IPS-18a (cell line): Measurements from ENCODE around the gene NCAM1.

Experiments
- H3K27ac ChIP-seq: one replicate; pipeline ENCODE4 v1.5.1; 2013; ENCODE audit warnings: low read length
- H3K27me3 ChIP-seq: one replicate; pipeline ENCODE4 v1.6.1; 2013; ENCODE audit warnings: mild to moderate bottlenecking, low read length; ENCODE audit not compliant: control insufficient read depth, insufficient read depth
- H3K36me3 ChIP-seq: one replicate; pipeline ENCODE4 v1.6.1; 2013; ENCODE audit warnings: low read depth, low read length; ENCODE audit not compliant: control insufficient read depth
- H3K4me1 ChIP-seq: one replicate; pipeline ENCODE4 v1.6.1; 2013; ENCODE audit warnings: low read depth, low read length; ENCODE audit not compliant: control insufficient read depth
- H3K4me3 ChIP-seq: one replicate; pipeline ENCODE4 v1.5.1; 2013; ENCODE audit warnings: low read length
- H3K9ac ChIP-seq: one replicate; pipeline ENCODE4 v1.6.1; 2013; ENCODE audit warnings: mild to moderate bottlenecking, low read length, moderate library complexity
- H3K9me3 ChIP-seq: one replicate; pipeline ENCODE4 v1.6.1; 2013; ENCODE audit warnings: low read depth, low read length; ENCODE audit not compliant: control insufficient read depth

NCAM1 gene

GRCh38 chr11:113179181-113179704, 218.0 kb downstream of the NCAM1 start:
- H3K9me3 ChIP-seq: no peaks in the 10 kb centered on the region
- no peaks in the 10 kb centered on the region for H3K27me3 ChIP-seq
- no peaks in the 10 kb centered on the region for H3K36me3 ChIP-seq
- peaks cover 14% of the 10 kb centered on the region for H3K4me1 ChIP-seq
- H3K4me3 ChIP-seq: no peak overlapping the region
- H3K9ac ChIP-seq: no peak overlapping the region
- no peak overlapping the region for H3K27ac ChIP-seq

GRCh38 chr11:113181094-113181493, 219.9 kb downstream of the NCAM1 start:
- H3K9ac ChIP-seq: no peak overlapping the region
- no peak overlapping the region for H3K4me3 ChIP-seq
- H3K36me3 ChIP-seq: no peaks in the 10 kb centered on the region
- no peaks in the 10 kb centered on the region for H3K9me3 ChIP-seq
- no peak overlapping the region for H3K27ac ChIP-seq
- peaks cover 14% of the 10 kb centered on the region for H3K4me1 ChIP-seq
- H3K27me3 ChIP-seq: no peaks in the 10 kb centered on the region

GRCh38 chr11:113182288-113182687, 221.1 kb downstream of the NCAM1 start:
- H3K27me3 ChIP-seq: no peaks in the 10 kb centered on the region
- H3K9ac ChIP-seq: no peak overlapping the region
- H3K4me1 ChIP-seq: peaks cover 14% of the 10 kb centered on the region
- H3K4me3 ChIP-seq: no peak overlapping the region
- H3K36me3 ChIP-seq: no peaks in the 10 kb centered on the region
- no peaks in the 10 kb centered on the region for H3K9me3 ChIP-seq
- H3K27ac ChIP-seq: no peak overlapping the region

GRCh38 chr11:113184498-113184897, 223.3 kb downstream of the NCAM1 start:
- peaks cover 1% of the 10 kb centered on the region for H3K4me1 ChIP-seq
- H3K9ac ChIP-seq: no peak overlapping the region
- H3K4me3 ChIP-seq: no peak overlapping the region
- no peaks in the 10 kb centered on the region for H3K9me3 ChIP-seq
- no peaks in the 10 kb centered on the region for H3K27me3 ChIP-seq
- no peaks in the 10 kb centered on the region for H3K36me3 ChIP-seq
- no peak overlapping the region for H3K27ac ChIP-seq

DNA sequence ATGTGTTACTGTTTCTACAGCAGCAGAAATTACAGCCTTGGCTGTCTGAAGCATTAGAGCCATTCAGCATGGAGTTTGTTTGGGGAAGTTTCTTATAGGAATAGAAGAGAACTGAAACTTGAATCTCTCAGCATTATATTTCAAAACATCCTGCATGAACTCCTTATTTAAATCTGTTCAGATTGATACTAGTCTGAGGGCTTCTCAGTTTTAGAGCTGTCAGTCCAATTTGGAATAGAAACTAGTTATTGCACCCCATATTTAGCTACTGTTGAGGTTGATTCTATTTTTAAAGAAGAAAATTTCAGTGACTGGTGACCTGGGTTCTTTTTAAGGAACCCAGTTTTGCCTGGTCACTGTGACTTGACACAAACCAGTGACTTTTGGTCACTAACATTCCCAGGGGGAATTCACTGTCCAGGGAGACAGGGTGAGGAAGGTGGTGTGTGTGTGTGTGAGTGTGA, 227.2 kb downstream of the NCAM1 start:
- H3K9me3 ChIP-seq: no peaks in the 10 kb centered on the region
- H3K27me3 ChIP-seq: no peaks in the 10 kb centered on the region
- peaks cover 11% of the 10 kb centered on the region for H3K4me1 ChIP-seq
- no peak overlapping the region for H3K4me3 ChIP-seq
- H3K9ac ChIP-seq: no peak overlapping the region
- no peaks in the 10 kb centered on the region for H3K36me3 ChIP-seq
- H3K27ac ChIP-seq: no peak overlapping the region

DNA sequence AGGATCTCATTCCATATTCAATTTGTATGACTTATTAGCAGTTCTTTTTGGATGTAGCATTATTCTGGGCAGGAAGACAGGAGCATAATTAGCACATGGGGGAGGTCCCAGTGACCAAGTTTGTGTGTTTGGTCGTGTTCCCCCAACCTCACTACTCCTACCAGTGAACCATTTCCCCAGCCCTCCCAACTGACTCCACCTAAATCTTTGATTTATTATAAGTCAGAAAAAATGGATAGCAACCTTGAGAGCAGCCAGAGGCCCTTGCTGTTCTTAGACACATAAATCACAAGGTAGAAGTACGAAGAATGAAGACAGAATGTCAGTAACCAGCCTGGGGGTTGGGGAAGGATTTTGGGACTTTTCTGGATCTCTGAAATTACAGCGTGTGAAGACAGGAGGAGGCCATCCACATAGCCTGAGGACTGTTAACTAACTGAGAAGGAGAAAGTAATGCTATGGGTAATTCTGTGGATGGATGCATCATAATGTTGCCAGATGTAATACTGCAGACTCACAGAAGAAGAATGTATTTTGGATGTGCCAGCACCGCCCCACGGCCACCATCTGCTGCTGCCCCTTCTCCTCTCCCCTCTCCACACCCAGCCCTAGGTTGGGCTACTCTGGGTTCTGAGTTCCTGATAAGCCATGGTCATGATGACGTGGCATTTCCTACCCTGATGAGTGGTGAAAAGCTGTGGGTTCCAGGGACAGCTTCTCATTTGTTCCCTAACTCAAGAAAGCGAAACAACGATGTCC, 228.9 kb downstream of the NCAM1 start:
- Histone ChIP-seq H3K4me1 (peaks cover 11% of the 10 kb centered on the region), H3K9ac (no peak overlapping the region), H3K4me3 (no peak overlapping the region), H3K27ac (no peak overlapping the region), H3K27me3 (no peaks in the 10 kb centered on the region), H3K36me3 (no peaks in the 10 kb centered on the region), H3K9me3 (no peaks in the 10 kb centered on the region)

GRCh38 chr11:113192121-113192925, 231.1 kb downstream of the NCAM1 start:
- H3K4me3 ChIP-seq: no peak overlapping the region
- H3K27me3 ChIP-seq: no peaks in the 10 kb centered on the region
- H3K27ac ChIP-seq: no peak overlapping the region
- H3K9me3 ChIP-seq: no peaks in the 10 kb centered on the region
- H3K4me1 ChIP-seq: peaks cover 11% of the 10 kb centered on the region
- H3K36me3 ChIP-seq: no peaks in the 10 kb centered on the region
- H3K9ac ChIP-seq: no peak overlapping the region

DNA sequence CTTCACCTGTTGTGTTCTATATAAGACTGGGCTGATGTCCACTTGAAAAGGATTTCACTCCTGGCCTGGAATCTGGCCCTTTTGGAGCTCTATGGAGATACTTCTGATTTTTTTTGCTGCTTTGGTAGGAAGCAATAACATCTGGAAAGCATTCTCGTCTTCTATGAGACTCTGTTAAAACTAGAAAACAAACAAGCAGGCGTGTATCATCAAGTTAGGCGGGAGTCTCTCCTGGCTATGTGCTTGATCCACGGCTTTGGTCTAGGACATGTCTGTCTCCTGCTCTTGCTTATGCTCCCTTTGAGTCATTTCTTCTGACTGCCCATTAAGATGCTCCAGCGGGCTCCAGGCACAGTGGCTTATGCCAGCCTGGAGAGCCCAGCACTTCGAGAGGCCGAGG, 231.8 kb downstream of the NCAM1 start:
- H3K9me3 ChIP-seq: no peaks in the 10 kb centered on the region
- no peak overlapping the region for H3K4me3 ChIP-seq

GRCh38 chr11:113193946-113194345, 232.7 kb downstream of the NCAM1 start:
- Histone ChIP-seq H3K4me3 (no peak overlapping the region), H3K36me3 (no peaks in the 10 kb centered on the region), H3K9ac (no peak overlapping the region), H3K9me3 (no peaks in the 10 kb centered on the region), H3K27ac (no peak overlapping the region), H3K27me3 (no peaks in the 10 kb centered on the region), H3K4me1 (peaks cover 11% of the 10 kb centered on the region)

More for the DNA sequence above, 231.8 kb downstream of the NCAM1 start:
- Histone ChIP-seq H3K27ac (no peak overlapping the region), H3K9ac (no peak overlapping the region), H3K4me1 (peaks cover 11% of the 10 kb centered on the region), H3K36me3 (no peaks in the 10 kb centered on the region), H3K27me3 (no peaks in the 10 kb centered on the region)

- peaks cover 11% of the 10 kb centered on the region for H3K4me1 ChIP-seq
- no peaks in the 10 kb centered on the region for H3K27me3 ChIP-seq
- no peaks in the 10 kb centered on the region for H3K9me3 ChIP-seq
- no peak overlapping the region for H3K27ac ChIP-seq
- H3K9ac ChIP-seq: no peak overlapping the region
- no peak overlapping the region for H3K4me3 ChIP-seq
- no peaks in the 10 kb centered on the region for H3K36me3 ChIP-seq
These were observed 234.5 kb downstream of the NCAM1 start for GRCh38 chr11:113195728-113196127.

- H3K27me3 ChIP-seq: no peaks in the 10 kb centered on the region
- H3K36me3 ChIP-seq: no peaks in the 10 kb centered on the region
- no peak overlapping the region for H3K27ac ChIP-seq
- no peak overlapping the region for H3K4me3 ChIP-seq
- H3K9ac ChIP-seq: no peak overlapping the region
- peaks cover 5% of the 10 kb centered on the region for H3K4me1 ChIP-seq
- no peaks in the 10 kb centered on the region for H3K9me3 ChIP-seq
These were observed 236.2 kb downstream of the NCAM1 start for GRCh38 chr11:113197446-113197845.
